HEK293 (cell line): ENCODE measurements around the gene CUL7.

Experiments used
- CTCF ChIA-PET: fragments of 350-600 bp; formaldehyde crosslinking; extraction: SDS; loops from one replicate; lab custom pipeline; 2021; ENCODE audit warnings: antibody characterized with exemption; lab: Yijun Ruan, JAX
- POLR2A ChIA-PET: fragments of 300-600 bp; formaldehyde crosslinking; extraction: SDS; loops from one replicate; lab custom pipeline; 2020; ENCODE audit warnings: antibody characterized with exemption, inconsistent platforms; lab: Yijun Ruan, JAX
- H3K27ac ChIP-seq: fragments of 200-500 bp; sonication (Bioruptor generic); 2 replicates; pipeline ENCODE4 v1.5.1; 2014; ENCODE audit warnings: low read depth, low read length, control low read depth, inconsistent platforms; ENCODE audit errors: extremely low read depth
- H3K36me3 ChIP-seq, 2 experiments: fragments of 200-500 bp in 1 of 2; sonication (Bioruptor generic) in 1 of 2; 1 replicate in 1 of 2; 2 replicates in 1 of 2; pipeline ENCODE4 v1.5.1; 2014 to 2017; ENCODE audit warnings: inconsistent platforms in 2 of 2, low read length in 2 of 2; ENCODE audit not compliant: control insufficient read depth in 2 of 2, insufficient read depth in 1 of 2
- H3K4me1 ChIP-seq: fragments of 200-500 bp; sonication (Bioruptor generic); 2 replicates; pipeline ENCODE4 v1.5.1; 2014; ENCODE audit warnings: mild to moderate bottlenecking, low read length, inconsistent platforms; ENCODE audit not compliant: control insufficient read depth, insufficient read depth
- H3K4me3 ChIP-seq: 2 replicates; pipeline ENCODE4 v1.5.1; 2011; ENCODE audit warnings: low read depth, mild to moderate bottlenecking, control low read depth, low read length, moderate library complexity
- H3K9me3 ChIP-seq: fragments of 200-500 bp; sonication (Bioruptor generic); 2 replicates; pipeline ENCODE4 v1.5.1; 2014; ENCODE audit warnings: low read depth, low read length, inconsistent platforms; ENCODE audit not compliant: control insufficient read depth, insufficient read depth
- GLIS1 ChIP-seq: fragments of 450-650 bp; formaldehyde crosslinking; IDR thresholded peaks from 2 replicates; pipeline ENCODE4 v1.5.1; 2016; ENCODE audit warnings: missing biosample characterization, missing genetic modification characterization
- PRDM1 ChIP-seq: fragments of 450-650 bp; formaldehyde crosslinking; IDR thresholded peaks from 2 replicates; pipeline ENCODE4; 2016; ENCODE audit warnings: missing biosample characterization, missing genetic modification characterization
- SALL2 ChIP-seq: fragments of 450-650 bp; formaldehyde crosslinking; IDR thresholded peaks from 2 replicates; pipeline ENCODE4 v1.5.0; 2017; ENCODE audit warnings: missing biosample characterization, mild to moderate bottlenecking, missing genetic modification characterization, borderline replicate concordance
- SCRT1 ChIP-seq: fragments of 450-650 bp; formaldehyde crosslinking; IDR thresholded peaks from 2 replicates; pipeline ENCODE4 v1.5.1; 2016; ENCODE audit warnings: missing biosample characterization, missing genetic modification characterization, borderline replicate concordance
- SCRT2 ChIP-seq: fragments of 450-650 bp; formaldehyde crosslinking; IDR thresholded peaks from 2 replicates; pipeline ENCODE4 v1.5.1; 2016; ENCODE audit warnings: missing biosample characterization, missing genetic modification characterization
- ZIC2 ChIP-seq: fragments of 450-650 bp; formaldehyde crosslinking; IDR thresholded peaks from 2 replicates; pipeline ENCODE4 v1.5.1; 2016; ENCODE audit warnings: missing biosample characterization, missing genetic modification characterization
- ZNF335 ChIP-seq: fragments of 450-650 bp; formaldehyde crosslinking; conservative IDR thresholded peaks from 2 replicates; pipeline ENCODE4 v1.5.1; 2016; ENCODE audit warnings: missing biosample characterization, missing genetic modification characterization
- ZNF350 ChIP-seq: fragments of 450-650 bp; formaldehyde crosslinking; IDR thresholded peaks from 2 replicates; pipeline ENCODE4 v1.5.0; 2017; ENCODE audit warnings: missing biosample characterization, mild to moderate bottlenecking, missing genetic modification characterization
- ZNF366 ChIP-seq: fragments of 450-650 bp; formaldehyde crosslinking; conservative IDR thresholded peaks from 2 replicates; pipeline ENCODE4 v1.5.1; 2016; ENCODE audit warnings: missing biosample characterization, missing genetic modification characterization
- ZNF600 ChIP-seq: fragments of 450-650 bp; formaldehyde crosslinking; IDR thresholded peaks from 2 replicates; pipeline ENCODE4 v1.5.1; 2016; ENCODE audit warnings: missing biosample characterization, missing genetic modification characterization
- ZNF623 ChIP-seq: fragments of 450-650 bp; formaldehyde crosslinking; IDR thresholded peaks from 2 replicates; pipeline ENCODE4 v1.5.1; 2016; ENCODE audit warnings: missing biosample characterization, missing genetic modification characterization
- ZSCAN30 ChIP-seq: fragments of 450-650 bp; IDR thresholded peaks from 2 replicates; pipeline ENCODE4 v1.5.1; 2018; ENCODE audit warnings: missing biosample characterization, mild to moderate bottlenecking, missing genetic modification characterization, moderate library complexity
- TF ChIP-seq, protein P1 (sequence below): fragments of 450-650 bp; formaldehyde crosslinking; IDR thresholded peaks from 2 replicates; pipeline ENCODE4 v1.5.1; 2016; ENCODE audit warnings: missing biosample characterization, missing genetic modification characterization
- TF ChIP-seq, protein P2 (sequence below): fragments of 450-650 bp; formaldehyde crosslinking; IDR thresholded peaks from 2 replicates; pipeline ENCODE4 v1.5.1; 2016; ENCODE audit warnings: missing biosample characterization, missing genetic modification characterization
- TF ChIP-seq, protein P3 (sequence below): fragments of 450-650 bp; formaldehyde crosslinking; IDR thresholded peaks from 2 replicates; pipeline ENCODE4 v1.5.1; 2017; ENCODE audit warnings: missing biosample characterization, mild to moderate bottlenecking, missing genetic modification characterization, moderate library complexity
- TF ChIP-seq, protein P4 (sequence below): fragments of 450-650 bp; formaldehyde crosslinking; IDR thresholded peaks from 2 replicates; pipeline ENCODE4 v1.5.1; 2016; ENCODE audit warnings: missing biosample characterization, missing genetic modification characterization

CUL7 gene

DNA sequence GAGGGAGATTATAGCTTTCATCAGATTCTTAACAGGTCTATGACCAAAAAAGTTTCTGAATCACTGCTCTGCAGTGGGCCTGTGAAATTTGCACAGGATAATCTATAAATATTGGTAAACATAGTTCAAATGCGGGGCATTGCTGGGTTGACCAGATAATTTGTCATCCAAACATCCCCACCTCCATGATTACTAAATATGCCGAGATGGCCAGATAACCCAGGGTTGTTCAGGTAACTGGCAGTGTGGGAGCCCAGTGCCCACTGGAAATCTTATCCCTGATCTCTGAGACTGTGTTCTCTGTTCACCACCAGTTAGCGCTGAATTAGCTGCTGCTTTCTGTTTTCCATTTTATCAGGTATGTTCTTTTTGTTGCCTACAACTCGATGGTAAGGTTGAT lies 43.9 kb upstream of the CUL7 start (continued):
- TF ChIP-seq, protein P1, sequence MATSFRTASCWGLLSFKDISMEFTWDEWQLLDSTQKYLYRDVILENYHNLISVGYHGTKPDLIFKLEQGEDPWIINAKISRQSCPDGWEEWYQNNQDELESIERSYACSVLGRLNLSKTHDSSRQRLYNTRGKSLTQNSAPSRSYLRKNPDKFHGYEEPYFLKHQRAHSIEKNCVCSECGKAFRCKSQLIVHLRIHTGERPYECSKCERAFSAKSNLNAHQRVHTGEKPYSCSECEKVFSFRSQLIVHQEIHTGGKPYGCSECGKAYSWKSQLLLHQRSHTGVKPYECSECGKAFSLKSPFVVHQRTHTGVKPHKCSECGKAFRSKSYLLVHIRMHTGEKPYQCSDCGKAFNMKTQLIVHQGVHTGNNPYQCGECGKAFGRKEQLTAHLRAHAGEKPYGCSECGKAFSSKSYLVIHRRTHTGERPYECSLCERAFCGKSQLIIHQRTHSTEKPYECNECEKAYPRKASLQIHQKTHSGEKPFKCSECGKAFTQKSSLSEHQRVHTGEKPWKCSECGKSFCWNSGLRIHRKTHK (tag by site-specific recombination) = no peak

DNA sequence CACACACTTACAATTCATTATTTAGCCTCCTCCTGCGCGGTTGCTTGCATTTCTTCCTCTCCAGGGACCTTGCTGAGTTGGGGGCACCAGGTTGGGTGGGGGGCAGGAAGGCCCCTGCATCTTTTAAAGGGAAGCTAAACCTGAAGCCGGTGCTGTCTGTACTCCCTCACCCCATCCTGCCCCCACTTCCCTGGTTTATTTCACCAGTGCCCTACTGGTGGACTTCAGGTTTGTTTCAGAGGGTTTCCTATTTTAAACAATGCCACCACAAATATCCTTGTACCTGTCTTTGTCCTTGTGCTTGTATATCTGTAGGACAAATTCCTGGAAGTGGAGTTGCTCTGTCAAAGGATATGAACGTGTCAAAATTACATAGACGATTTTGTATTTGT lies 43.4 kb upstream of the CUL7 start:
- TF ChIP-seq SALL2 (tag by site-specific recombination) = no peak
- peak; percentile 25; the same call in 1 of the 2 replicates for TF ChIP-seq GLIS1 (tag by site-specific recombination)
- TF ChIP-seq ZNF623 = no peak
- TF ChIP-seq ZIC2 (tag by site-specific recombination) = no peak
- TF ChIP-seq, protein P2, sequence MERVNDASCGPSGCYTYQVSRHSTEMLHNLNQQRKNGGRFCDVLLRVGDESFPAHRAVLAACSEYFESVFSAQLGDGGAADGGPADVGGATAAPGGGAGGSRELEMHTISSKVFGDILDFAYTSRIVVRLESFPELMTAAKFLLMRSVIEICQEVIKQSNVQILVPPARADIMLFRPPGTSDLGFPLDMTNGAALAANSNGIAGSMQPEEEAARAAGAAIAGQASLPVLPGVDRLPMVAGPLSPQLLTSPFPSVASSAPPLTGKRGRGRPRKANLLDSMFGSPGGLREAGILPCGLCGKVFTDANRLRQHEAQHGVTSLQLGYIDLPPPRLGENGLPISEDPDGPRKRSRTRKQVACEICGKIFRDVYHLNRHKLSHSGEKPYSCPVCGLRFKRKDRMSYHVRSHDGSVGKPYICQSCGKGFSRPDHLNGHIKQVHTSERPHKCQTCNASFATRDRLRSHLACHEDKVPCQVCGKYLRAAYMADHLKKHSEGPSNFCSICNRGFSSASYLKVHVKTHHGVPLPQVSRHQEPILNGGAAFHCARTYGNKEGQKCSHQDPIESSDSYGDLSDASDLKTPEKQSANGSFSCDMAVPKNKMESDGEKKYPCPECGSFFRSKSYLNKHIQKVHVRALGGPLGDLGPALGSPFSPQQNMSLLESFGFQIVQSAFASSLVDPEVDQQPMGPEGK (tag by site-specific recombination) = 0 out of 2 replicates have a peak, but pooled peaks have one; percentile 26
- no peak overlapping the region for H3K4me3 ChIP-seq
- H3K4me1 ChIP-seq = peaks cover 32% of the 10 kb centered on the region
- POLR2A ChIA-PET = interaction anchor here (0.6 to 1.1 kb wide), 3 partner anchors 21 to 168 kb away, joined by 3 to 4 read pairs (median 4); partner anchors contain the start of genes CNPY3 and PTK7
- peak overlapping the region; percentile 61 for H3K27ac ChIP-seq
- H3K36me3 ChIP-seq = no peaks in the 10 kb centered on the region
- CTCF ChIA-PET = interaction anchor here (0.6 to 1.8 kb wide), 4 partner anchors 13 to 47 kb away, joined by 3 to 6 read pairs (median 3); no protein-coding TSS in a partner anchor
- H3K9me3 ChIP-seq = no peaks in the 10 kb centered on the region

DNA sequence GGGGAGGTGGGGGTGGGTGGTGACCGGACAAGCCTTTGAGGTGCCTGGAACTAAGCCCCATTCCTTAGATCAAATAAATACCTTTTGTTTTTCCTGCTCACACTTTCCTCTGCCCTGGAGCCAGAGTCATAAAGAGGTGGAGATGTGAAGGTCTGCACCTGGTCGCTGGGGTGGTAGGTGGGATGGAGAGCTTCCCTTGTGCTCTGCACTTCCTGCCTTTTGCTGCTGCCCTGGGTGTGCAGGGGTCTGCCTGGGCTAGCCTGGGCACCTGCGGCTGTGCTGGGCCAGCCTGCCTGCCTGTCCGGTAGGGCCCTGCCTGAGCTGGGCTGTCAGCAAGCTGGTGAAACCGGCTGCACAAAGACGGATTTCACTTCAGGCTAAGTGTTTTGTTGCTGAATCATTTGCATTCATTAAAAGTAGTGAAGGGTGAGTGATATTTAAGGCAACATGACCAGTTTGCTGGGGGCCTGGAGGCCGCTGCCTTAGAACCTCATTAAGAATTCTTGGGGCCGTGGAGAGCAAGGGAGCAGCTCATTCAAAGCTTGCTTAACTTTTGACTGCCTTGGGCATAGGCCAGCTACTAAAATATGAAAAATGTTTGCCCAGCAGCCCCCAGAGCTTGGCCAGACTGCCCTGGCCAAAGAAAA lies 42.9 kb upstream of the CUL7 start:
- H3K4me1 ChIP-seq = peaks cover 32% of the 10 kb centered on the region
- peak overlapping the region; percentile 61 for H3K27ac ChIP-seq
- H3K9me3 ChIP-seq = no peaks in the 10 kb centered on the region
- no peak overlapping the region for H3K4me3 ChIP-seq
- ChIA-PET POLR2A (interaction anchor here (0.6 to 1.1 kb wide), 3 partner anchors 10 to 420 kb away, joined by 3 to 5 read pairs (median 3); partner anchors contain the start of gene PTK7), CTCF (interaction anchor here (0.9 to 1.1 kb wide), 3 partner anchors 13 to 47 kb away, joined by 3 read pairs; no protein-coding TSS in a partner anchor)
- no peaks in the 10 kb centered on the region for H3K36me3 ChIP-seq
- TF ChIP-seq ZNF350 (tag by site-specific recombination) = no peak
- TF ChIP-seq, protein P3, sequence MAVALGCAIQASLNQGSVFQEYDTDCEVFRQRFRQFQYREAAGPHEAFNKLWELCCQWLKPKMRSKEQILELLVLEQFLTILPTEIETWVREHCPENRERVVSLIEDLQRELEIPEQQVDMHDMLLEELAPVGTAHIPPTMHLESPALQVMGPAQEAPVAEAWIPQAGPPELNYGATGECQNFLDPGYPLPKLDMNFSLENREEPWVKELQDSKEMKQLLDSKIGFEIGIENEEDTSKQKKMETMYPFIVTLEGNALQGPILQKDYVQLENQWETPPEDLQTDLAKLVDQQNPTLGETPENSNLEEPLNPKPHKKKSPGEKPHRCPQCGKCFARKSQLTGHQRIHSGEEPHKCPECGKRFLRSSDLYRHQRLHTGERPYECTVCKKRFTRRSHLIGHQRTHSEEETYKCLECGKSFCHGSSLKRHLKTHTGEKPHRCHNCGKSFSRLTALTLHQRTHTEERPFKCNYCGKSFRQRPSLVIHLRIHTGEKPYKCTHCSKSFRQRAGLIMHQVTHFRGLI (tag by site-specific recombination) = peak; percentile 59
- peak; percentile 75 for TF ChIP-seq ZNF600 (tag by site-specific recombination)
- peak; percentile 70 for TF ChIP-seq GLIS1 (tag by site-specific recombination)
- peak; percentile 74; the same call in 1 of the 2 replicates for TF ChIP-seq SCRT1
- peak; percentile 75 for TF ChIP-seq PRDM1 (tag by site-specific recombination)
- TF ChIP-seq ZSCAN30 = peak; percentile 67
- TF ChIP-seq, protein P4, sequence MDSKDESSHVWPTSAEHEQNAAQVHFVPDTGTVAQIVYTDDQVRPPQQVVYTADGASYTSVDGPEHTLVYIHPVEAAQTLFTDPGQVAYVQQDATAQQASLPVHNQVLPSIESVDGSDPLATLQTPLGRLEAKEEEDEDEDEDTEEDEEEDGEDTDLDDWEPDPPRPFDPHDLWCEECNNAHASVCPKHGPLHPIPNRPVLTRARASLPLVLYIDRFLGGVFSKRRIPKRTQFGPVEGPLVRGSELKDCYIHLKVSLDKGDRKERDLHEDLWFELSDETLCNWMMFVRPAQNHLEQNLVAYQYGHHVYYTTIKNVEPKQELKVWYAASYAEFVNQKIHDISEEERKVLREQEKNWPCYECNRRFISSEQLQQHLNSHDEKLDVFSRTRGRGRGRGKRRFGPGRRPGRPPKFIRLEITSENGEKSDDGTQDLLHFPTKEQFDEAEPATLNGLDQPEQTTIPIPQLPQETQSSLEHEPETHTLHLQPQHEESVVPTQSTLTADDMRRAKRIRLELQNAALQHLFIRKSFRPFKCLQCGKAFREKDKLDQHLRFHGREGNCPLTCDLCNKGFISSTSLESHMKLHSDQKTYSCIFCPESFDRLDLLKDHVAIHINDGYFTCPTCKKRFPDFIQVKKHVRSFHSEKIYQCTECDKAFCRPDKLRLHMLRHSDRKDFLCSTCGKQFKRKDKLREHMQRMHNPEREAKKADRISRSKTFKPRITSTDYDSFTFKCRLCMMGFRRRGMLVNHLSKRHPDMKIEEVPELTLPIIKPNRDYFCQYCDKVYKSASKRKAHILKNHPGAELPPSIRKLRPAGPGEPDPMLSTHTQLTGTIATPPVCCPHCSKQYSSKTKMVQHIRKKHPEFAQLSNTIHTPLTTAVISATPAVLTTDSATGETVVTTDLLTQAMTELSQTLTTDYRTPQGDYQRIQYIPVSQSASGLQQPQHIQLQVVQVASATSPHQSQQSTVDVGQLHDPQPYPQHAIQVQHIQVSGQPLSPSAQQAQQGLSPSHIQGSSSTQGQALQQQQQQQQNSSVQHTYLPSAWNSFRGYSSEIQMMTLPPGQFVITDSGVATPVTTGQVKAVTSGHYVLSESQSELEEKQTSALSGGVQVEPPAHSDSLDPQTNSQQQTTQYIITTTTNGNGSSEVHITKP (tag by site-specific recombination) = no peak
- TF ChIP-seq SCRT2 (tag by site-specific recombination) = peak; percentile 78
- TF ChIP-seq ZNF366 (tag by site-specific recombination) = 0 out of 2 replicates have a peak, but pooled peaks have one; percentile 8
- 0 out of 2 replicates have a peak, but pooled peaks have one; percentile 37 for TF ChIP-seq ZNF335
